Stomach (tissue), 4 donors: ENCODE measurements around the gene TESK1.

ENCODE experiments used
- EP300 ChIP-seq: sonication (generic); formaldehyde crosslinking; IDR thresholded peaks from one replicate; pipeline ENCODE4 v1.6.1; 2017; ENCODE audit warnings: antibody characterized with exemption
- POLR2A ChIP-seq, 4 donors: fragments of 450-650 bp; IDR thresholded peaks; one replicate each; pipeline ENCODE4 v1.6.1; 2016; ENCODE audit warnings: antibody characterized with exemption in 4 of 4, control low read depth in 2 of 4, mild to moderate bottlenecking in 1 of 4, moderate library complexity in 1 of 4
- POLR2AphosphoS5 ChIP-seq, 3 donors: sonication (generic); formaldehyde crosslinking; IDR thresholded peaks; one replicate each; pipeline ENCODE4 v1.6.1; 2016; ENCODE audit warnings: antibody characterized with exemption in 3 of 3
- TF ChIP-seq, protein P1 (sequence below), 7 experiments: fragments of 450-650 bp in 4 of 7; fragments of 200-600 bp in 3 of 7; sonication (generic) in 3 of 7; IDR thresholded peaks; one replicate each; pipeline ENCODE4 v1.5.1; 2016 to 2019; ENCODE audit warnings: antibody characterized with exemption in 7 of 7, control low read depth in 2 of 7, mild to moderate bottlenecking in 1 of 7

DNA sequence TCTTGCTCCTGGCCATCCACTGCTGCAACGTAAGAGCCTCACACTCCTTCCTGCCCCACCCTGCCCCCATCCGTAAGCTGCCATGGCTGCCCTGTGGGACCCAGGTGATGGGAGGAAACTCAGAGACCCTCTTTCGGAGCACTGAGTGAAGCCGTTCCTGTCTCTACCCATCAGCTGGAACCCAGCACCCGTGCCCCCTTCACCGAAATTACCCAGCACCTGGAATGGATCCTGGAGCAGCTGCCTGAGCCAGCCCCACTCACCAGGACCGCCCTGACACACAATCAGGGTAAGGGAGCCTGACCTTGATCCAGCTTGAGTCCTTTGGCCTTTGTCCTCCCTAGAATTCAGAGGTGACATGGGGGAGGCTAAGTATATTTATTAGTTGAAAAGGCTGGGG, 3.2 kb downstream of the TESK1 start:
- TF ChIP-seq EP300 (no peak), POLR2A (IDR thresholded peaks at IDR 0.05) (no peak), POLR2AphosphoS5 (IDR thresholded peaks at IDR 0.05) (no peak)
- TF ChIP-seq, protein P1, sequence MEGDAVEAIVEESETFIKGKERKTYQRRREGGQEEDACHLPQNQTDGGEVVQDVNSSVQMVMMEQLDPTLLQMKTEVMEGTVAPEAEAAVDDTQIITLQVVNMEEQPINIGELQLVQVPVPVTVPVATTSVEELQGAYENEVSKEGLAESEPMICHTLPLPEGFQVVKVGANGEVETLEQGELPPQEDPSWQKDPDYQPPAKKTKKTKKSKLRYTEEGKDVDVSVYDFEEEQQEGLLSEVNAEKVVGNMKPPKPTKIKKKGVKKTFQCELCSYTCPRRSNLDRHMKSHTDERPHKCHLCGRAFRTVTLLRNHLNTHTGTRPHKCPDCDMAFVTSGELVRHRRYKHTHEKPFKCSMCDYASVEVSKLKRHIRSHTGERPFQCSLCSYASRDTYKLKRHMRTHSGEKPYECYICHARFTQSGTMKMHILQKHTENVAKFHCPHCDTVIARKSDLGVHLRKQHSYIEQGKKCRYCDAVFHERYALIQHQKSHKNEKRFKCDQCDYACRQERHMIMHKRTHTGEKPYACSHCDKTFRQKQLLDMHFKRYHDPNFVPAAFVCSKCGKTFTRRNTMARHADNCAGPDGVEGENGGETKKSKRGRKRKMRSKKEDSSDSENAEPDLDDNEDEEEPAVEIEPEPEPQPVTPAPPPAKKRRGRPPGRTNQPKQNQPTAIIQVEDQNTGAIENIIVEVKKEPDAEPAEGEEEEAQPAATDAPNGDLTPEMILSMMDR (IDR thresholded peaks at IDR 0.05): no peak
